IMR-90 (cell line): ENCODE data around the gene FA2H. TPM values are rescaled to one million over a fixed set of nuclear protein-coding genes. Genes with fewer than 3 reads are reported as not detected.

Source experiments
- ATAC-seq: fragments of 200-7000 bp; cut with Tn5 transposase; 2 replicates; pipeline ENCODE4 v1.9.1; 2020; ENCODE audit warnings: low read depth, mild to moderate bottlenecking, moderate library complexity
- BruUV-seq: library from RNA; stranded (reverse); fragments of 400-500 nt; replicated peaks from 2 replicates; lab custom pipeline; 2021; lab: Mats Ljungman, UMichigan
- CTCF ChIA-PET: fragments of 300-600 bp; formaldehyde crosslinking; extraction: SDS; loops from one replicate; lab custom pipeline; 2021; ENCODE audit warnings: antibody characterized with exemption; lab: Yijun Ruan, JAX
- POLR2A ChIA-PET: fragments of 300-600 bp; sonication (Branson Sonifier 250); formaldehyde crosslinking; loops from one replicate; lab custom pipeline; 2022; ENCODE audit warnings: antibody characterized with exemption; ENCODE audit not compliant: unreplicated experiment; lab: Charles Lee
- DNase-seq: peaks from one replicate; pipeline ENCODE4 v3.0.0; 2013
- H2AFZ ChIP-seq: replicated peaks from 2 replicates; pipeline ENCODE3; 2013; ENCODE audit warnings: low read length, mild to moderate bottlenecking; ENCODE audit not compliant: poor library complexity
- H2AK5ac ChIP-seq: 2 replicates; pipeline ENCODE4 v1.6.1; 2013; ENCODE audit warnings: low read depth, low read length, inconsistent platforms
- H2AK9ac ChIP-seq: replicated peaks from 2 replicates; pipeline ENCODE3; 2013; ENCODE audit warnings: mild to moderate bottlenecking, low read depth, low read length, moderate library complexity; ENCODE audit not compliant: poor library complexity
- H2BK120ac ChIP-seq: 2 replicates; pipeline ENCODE4 v1.6.1; 2013; ENCODE audit warnings: low read depth, low read length, inconsistent platforms
- H2BK15ac ChIP-seq: 3 replicates; pipeline ENCODE4 v1.6.1; 2013; ENCODE audit warnings: low read depth, low read length, inconsistent platforms
- H2BK20ac ChIP-seq: 2 replicates; pipeline ENCODE4 v1.6.1; 2013; ENCODE audit warnings: low read depth, mild to moderate bottlenecking, inconsistent platforms, low read length, moderate library complexity
- H2BK5ac ChIP-seq: 2 replicates; pipeline ENCODE4 v1.6.1; 2013; ENCODE audit warnings: mild to moderate bottlenecking, low read depth, low read length, inconsistent platforms; ENCODE audit not compliant: poor library complexity, severe bottlenecking
- H3K14ac ChIP-seq: replicated peaks from 2 replicates; pipeline ENCODE4 v1.6.1; 2013; ENCODE audit warnings: low read depth, low read length, inconsistent platforms
- H3K18ac ChIP-seq: 2 replicates; pipeline ENCODE4 v1.6.1; 2013; ENCODE audit warnings: low read depth, low read length, control low read depth
- H3K23ac ChIP-seq: 2 replicates; pipeline ENCODE4 v1.6.1; 2013; ENCODE audit warnings: low read depth, low read length, inconsistent platforms
- H3K27ac ChIP-seq: 2 replicates; pipeline ENCODE4 v1.5.1; 2013; ENCODE audit warnings: mild to moderate bottlenecking, control low read depth, low read length; ENCODE audit not compliant: insufficient read depth
- H3K27me3 ChIP-seq: 2 replicates; pipeline ENCODE4 v1.6.1; 2013; ENCODE audit warnings: low read length; ENCODE audit not compliant: control insufficient read depth, insufficient read depth
- H3K36me3 ChIP-seq: 2 replicates; pipeline ENCODE4 v1.6.1; 2013; ENCODE audit warnings: low read length, mixed read lengths; ENCODE audit not compliant: control insufficient read depth, insufficient read depth
- H3K4ac ChIP-seq: 2 replicates; pipeline ENCODE4 v1.6.1; 2013; ENCODE audit warnings: low read depth, low read length, inconsistent platforms
- H3K4me1 ChIP-seq: 2 replicates; pipeline ENCODE4 v1.6.1; 2013; ENCODE audit warnings: low read length, mixed read lengths; ENCODE audit not compliant: control insufficient read depth, insufficient read depth
- H3K4me2 ChIP-seq: 2 replicates; pipeline ENCODE4 v1.6.1; 2013; ENCODE audit warnings: low read depth, mild to moderate bottlenecking, control low read depth, low read length, moderate library complexity
- H3K4me3 ChIP-seq: 2 replicates; pipeline ENCODE4 v1.5.1; 2013; ENCODE audit warnings: low read depth, mild to moderate bottlenecking, control low read depth, low read length, moderate library complexity; ENCODE audit not compliant: insufficient read depth
- H3K56ac ChIP-seq: 2 replicates; pipeline ENCODE4 v1.6.1; 2013; ENCODE audit warnings: low read length, inconsistent platforms; ENCODE audit not compliant: insufficient read depth; ENCODE audit errors: extremely low read depth
- H3K79me1 ChIP-seq, 2 experiments: 2 replicates each; pipeline ENCODE4 v1.6.1; 2013; ENCODE audit warnings: low read length in 2 of 2, inconsistent platforms in 1 of 2, low read depth in 1 of 2
- H3K9ac ChIP-seq: 2 replicates; pipeline ENCODE4 v1.6.1; 2013; ENCODE audit warnings: low read depth, low read length, control low read depth
- H3K9me1 ChIP-seq: 2 replicates; pipeline ENCODE4 v1.6.1; 2013; ENCODE audit warnings: low read length, inconsistent platforms; ENCODE audit not compliant: insufficient read depth
- H3K9me3 ChIP-seq: 2 replicates; pipeline ENCODE4 v1.6.1; 2013; ENCODE audit warnings: low read length; ENCODE audit not compliant: control insufficient read depth, insufficient read depth
- H4K20me1 ChIP-seq: 2 replicates; pipeline ENCODE4 v1.6.1; 2013; ENCODE audit warnings: low read length, inconsistent platforms; ENCODE audit not compliant: insufficient read depth
- H4K5ac ChIP-seq: 2 replicates; pipeline ENCODE4 v1.6.1; 2013; ENCODE audit warnings: mild to moderate bottlenecking, low read depth, low read length, control low read depth
- H4K8ac ChIP-seq, 2 experiments: 2 replicates each; pipeline ENCODE4 v1.6.1; 2013; ENCODE audit warnings: low read depth in 2 of 2, low read length in 2 of 2, control low read depth in 1 of 2, inconsistent platforms in 1 of 2
- H4K91ac ChIP-seq: 2 replicates; pipeline ENCODE4 v1.6.1; 2013; ENCODE audit warnings: low read depth, low read length, inconsistent platforms; ENCODE audit not compliant: insufficient read depth
- BHLHE40 ChIP-seq: fragments of 150-350 bp; IDR thresholded peaks from 2 replicates; pipeline ENCODE4 v1.6.1; 2016; ENCODE audit warnings: mild to moderate bottlenecking, low read depth, low read length
- CEBPB ChIP-seq: IDR thresholded peaks from 2 replicates; pipeline ENCODE4 v1.6.1; 2012; ENCODE audit warnings: low read depth, low read length, improper control_type of control experiment
- CHD1 ChIP-seq: IDR thresholded peaks from 2 replicates; pipeline ENCODE4 v1.6.1; 2012; ENCODE audit warnings: low read depth, low read length, improper control_type of control experiment
- CTCF ChIP-seq: conservative IDR thresholded peaks from 2 replicates; pipeline ENCODE4 v1.5.1; 2012; ENCODE audit warnings: mild to moderate bottlenecking, low read depth, low read length, improper control_type of control experiment
- ELK1 ChIP-seq: fragments of 150-350 bp; IDR thresholded peaks from 2 replicates; pipeline ENCODE4 v1.6.1; 2016; ENCODE audit warnings: low read depth, mild to moderate bottlenecking, low read length, moderate library complexity, borderline replicate concordance
- FOS ChIP-seq: fragments of 150-350 bp; IDR thresholded peaks from 2 replicates; pipeline ENCODE4 v1.6.1; 2016; ENCODE audit warnings: low read depth, low read length
- MAFK ChIP-seq: IDR thresholded peaks from 2 replicates; pipeline ENCODE4 v1.6.1; 2012; ENCODE audit warnings: low read depth, low read length, improper control_type of control experiment
- MAZ ChIP-seq: IDR thresholded peaks from 2 replicates; pipeline ENCODE4 v1.6.1; 2012; ENCODE audit warnings: low read depth, mild to moderate bottlenecking, low read length, improper control_type of control experiment, moderate library complexity, borderline replicate concordance
- MXI1 ChIP-seq: IDR thresholded peaks from 2 replicates; pipeline ENCODE4 v1.6.1; 2012; ENCODE audit warnings: low read depth, mild to moderate bottlenecking, low read length, moderate library complexity, borderline replicate concordance
- NFE2L2 ChIP-seq: fragments of 150-350 bp; IDR thresholded peaks from 2 replicates; pipeline ENCODE4 v1.6.1; 2016; ENCODE audit warnings: low read depth, mild to moderate bottlenecking, low read length
- POLR2A ChIP-seq: IDR thresholded peaks from 2 replicates; pipeline ENCODE4 v1.6.1; 2012; ENCODE audit warnings: mild to moderate bottlenecking, low read depth, low read length
- RAD21 ChIP-seq: IDR thresholded peaks from 2 replicates; pipeline ENCODE4 v1.6.1; 2012; ENCODE audit warnings: low read length, improper control_type of control experiment
- RCOR1 ChIP-seq: IDR thresholded peaks from 2 replicates; pipeline ENCODE4 v1.6.1; 2012; ENCODE audit warnings: mild to moderate bottlenecking, low read length, improper control_type of control experiment; ENCODE audit not compliant: insufficient replicate concordance
- RFX5 ChIP-seq: IDR thresholded peaks from 2 replicates; pipeline ENCODE4 v1.8.0; 2012; ENCODE audit warnings: low read depth, mild to moderate bottlenecking, low read length, moderate library complexity
- SMC3 ChIP-seq: fragments of 150-350 bp; IDR thresholded peaks from 2 replicates; pipeline ENCODE4 v1.6.1; 2016; ENCODE audit warnings: low read depth, mild to moderate bottlenecking, antibody characterized with exemption, low read length, moderate library complexity
- USF2 ChIP-seq: fragments of 150-350 bp; IDR thresholded peaks from 2 replicates; pipeline ENCODE4 v1.6.1; 2017; ENCODE audit warnings: mild to moderate bottlenecking, antibody characterized with exemption, low read length, low read depth
- WGBS, 2 experiments: methylation state at CpG; one replicate each; pipeline versions ENCODE4 v1.1.5 to v1.1.7; 2013; ENCODE audit warnings: missing lambda C conversion rate in 2 of 2; ENCODE audit not compliant: insufficient read length in 1 of 2; ENCODE audit errors: extremely low coverage in 2 of 2; 5-methylcytosine and 5-hydroxymethylcytosine counted together
- dilution Hi-C: fragments of 300-500 bp; cut with HindIII; formaldehyde crosslinking; loops from one replicate; pipeline ENCODE4 v1.14.3; 2018; ENCODE audit warnings: low sequenced_read_pairs; ENCODE audit not compliant: unreplicated experiment
- in situ Hi-C: fragments of 300-500 bp; cut with MboI; formaldehyde crosslinking; loops from 3 replicates; pipeline ENCODE4 v1.14.3; 2019; ENCODE audit warnings: low sequenced_read_pairs, inconsistent platforms, mixed read lengths
- intact Hi-C: fragments of 100-400 bp; cut with micrococcal nuclease; formaldehyde crosslinking; loops from 2 replicates; pipeline ENCODE4 v1.10.0; 2022
- polyA plus RNA-seq, 3 experiments: library from polyadenylated mRNA; depleted of rRNA; stranded (reverse); fragments of >200 nt; gene quantifications; 2 replicates each; pipeline ENCODE4 v1.2.3, GENCODE V29; 2012; ENCODE audit warnings: low replicate concordance in 1 of 3
- total RNA-seq: library from RNA; depleted of rRNA; stranded (reverse); fragments of >200 nt; gene quantifications from 2 replicates; pipeline ENCODE4 v1.2.3, GENCODE V29; 2012

The FA2H gene
- total and polyA plus RNA-seq, 2 of the 4 experiments (the other 2 are of a cell fraction): not detected

- Histone ChIP-seq H3K9me1 (peaks cover 6% of the 10 kb centered on the region; the same call in 1 of the 2 replicates), H3K14ac (no peak overlapping the region), H4K5ac (no peak overlapping the region), H4K91ac (no peak overlapping the region), H3K9me3 (no peaks in the 10 kb centered on the region), H2AK9ac (no peak overlapping the region), H4K20me1 (no peaks in the 10 kb centered on the region), H3K18ac (no peak overlapping the region), H3K36me3 (no peaks in the 10 kb centered on the region), H3K4me2 (no peak overlapping the region), H3K4me1 (peaks cover 26% of the 10 kb centered on the region), H2BK120ac (no peak overlapping the region), H2AK5ac (no peak overlapping the region), H3K79me1 (no peaks in the 10 kb centered on the region), H2BK5ac (no peak overlapping the region), H4K8ac (no peak overlapping the region), H3K4ac (no peak overlapping the region), H2BK15ac (no peak overlapping the region), H2AFZ (no peak overlapping the region), H2BK20ac (no peak overlapping the region), H3K9ac (no peak overlapping the region), H3K56ac (no peak overlapping the region), H3K4me3 (no peak overlapping the region), H3K27me3 (no peaks in the 10 kb centered on the region; the same call in 1 of the 2 replicates), H3K23ac (no peak overlapping the region), H3K27ac (no peak overlapping the region)
- no TSS peak for BruUV-seq
- ChIA-PET CTCF (interaction anchor here (0.6 to 1.0 kb wide), 2 partner anchors 14 to 921 kb away, joined by 3 to 4 read pairs; no protein-coding TSS in a partner anchor), POLR2A (no interaction called here)
- DNase-seq (no peak), ATAC-seq (no peak)
- in situ Hi-C loops: no loop called here
- intact Hi-C loops: no loop called here
- no peak for TF ChIP-seq MAFK
- TF ChIP-seq SMC3: no peak
- no peak for TF ChIP-seq MXI1
- TF ChIP-seq CTCF: no peak
- no peak for TF ChIP-seq CEBPB
- TF ChIP-seq CHD1: no peak
- no peak for TF ChIP-seq RCOR1
- no peak for TF ChIP-seq RAD21
- no peak for TF ChIP-seq ELK1
- TF ChIP-seq NFE2L2: no peak
- no peak for TF ChIP-seq RFX5
- no peak for TF ChIP-seq POLR2A
- no peak for TF ChIP-seq BHLHE40
- TF ChIP-seq FOS: no peak
- TF ChIP-seq USF2: no peak
- no peak for TF ChIP-seq MAZ
- 80% methylated on average over 2 of the region's 11 CpGs; no CpG with 5 or more reads in 1 of the 2 experiments for WGBS, 2 experiments
- dilution Hi-C loops: no loop called here
These were observed 35.8 kb downstream of the FA2H start for GRCh38 chr16:74738816-74739215.
